A549 (cell line): Measurements from ENCODE around the gene VPS51. TPM values are rescaled to one million over a fixed set of nuclear protein-coding genes. Genes with fewer than 3 reads are reported as not detected.
"Not testable (repeated sequence)": the region's sequence is repeated elsewhere in the genome, so short reads cannot be mapped to it uniquely, and the experiment has no call there.

Source experiments
- ATAC-seq, 2 experiments: fragments of 200-7000 bp in 1 of 2; fragments of >200 bp in 1 of 2; cut with Nextera tagmentation in 1 of 2; cut with Tn5 transposase in 1 of 2; 3 replicates each; pipeline versions ENCODE4 v1.8.0 to v1.9.1; 2018 to 2020; ENCODE audit warnings: mild to moderate bottlenecking in 1 of 2, moderate library complexity in 1 of 2
- CTCF ChIA-PET: fragments of 300-600 bp; sonication (Branson Sonifier 250); formaldehyde crosslinking; extraction: SDS; loops from one replicate; lab custom pipeline; 2021; ENCODE audit warnings: antibody characterized with exemption, inconsistent platforms; lab: Yijun Ruan, JAX
- POLR2A ChIA-PET: fragments of 350-600 bp; formaldehyde crosslinking; extraction: SDS; loops from one replicate; lab custom pipeline; 2021; ENCODE audit warnings: antibody characterized with exemption, inconsistent platforms; lab: Yijun Ruan, JAX
- DNase-seq, 2 experiments: peaks; one replicate each; pipeline versions ENCODE4 v3.0.0 to v3.0.0-alpha.2; 2011 to 2016; ENCODE audit warnings: low read depth in 1 of 2, low spot score in 1 of 2
- FAIRE-seq: peaks from 2 replicates; lab custom pipeline; 2011; peaks lifted over from hg19 to GRCh38; lab: Jason Lieb, UNC
- H3K27ac ChIP-seq, 2 experiments: fragments of >200 bp; sonication (Bioruptor Twin); formaldehyde crosslinking; 3 replicates each; pipeline ENCODE4 v1.5.1; 2016 to 2017
- H3K4me1 ChIP-seq: fragments of >200 bp; sonication (Bioruptor Twin); formaldehyde crosslinking; 3 replicates; pipeline ENCODE4 v1.6.1; 2016
- H3K4me2 ChIP-seq: fragments of >200 bp; sonication (Bioruptor Twin); formaldehyde crosslinking; 3 replicates; pipeline ENCODE4 v1.6.1; 2016
- H3K4me3 ChIP-seq: fragments of >200 bp; sonication (Bioruptor Twin); formaldehyde crosslinking; 3 replicates; pipeline ENCODE4 v1.5.1; 2016
- H3K9me3 ChIP-seq: fragments of >200 bp; sonication (Bioruptor Twin); formaldehyde crosslinking; 3 replicates; pipeline ENCODE4 v1.6.1; 2016
- ATOH8 ChIP-seq: fragments of 250-450 bp; sonication (Bioruptor Pico); IDR thresholded peaks from 2 replicates; pipeline ENCODE4 v1.5.0; 2020; ENCODE audit warnings: low read depth, mild to moderate bottlenecking, moderate library complexity
- BHLHE40 ChIP-seq: IDR thresholded peaks from 2 replicates; pipeline ENCODE4 v1.6.1; 2012; ENCODE audit warnings: low read depth, low read length, inconsistent platforms
- CBX2 ChIP-seq: fragments of 200-600 bp; sonication (generic); IDR thresholded peaks from 2 replicates; pipeline ENCODE4 v1.6.1; 2016; ENCODE audit warnings: low read depth, mild to moderate bottlenecking, borderline replicate concordance
- CBX8 ChIP-seq: fragments of 200-600 bp; sonication (generic); IDR thresholded peaks from 2 replicates; pipeline ENCODE4 v1.6.1; 2016
- E2F6 ChIP-seq: IDR thresholded peaks from 2 replicates; pipeline ENCODE4 v1.6.1; 2012; ENCODE audit warnings: low read depth, borderline replicate concordance
- ESRRA ChIP-seq: fragments of 150-350 bp; IDR thresholded peaks from 2 replicates; pipeline ENCODE4 v1.6.1; 2014; ENCODE audit warnings: mild to moderate bottlenecking, low read length, borderline replicate concordance
- GATA3 ChIP-seq: IDR thresholded peaks from 2 replicates; pipeline ENCODE4 v1.6.1; 2012; ENCODE audit warnings: borderline replicate concordance
- HEYL ChIP-seq: fragments of 250-450 bp; sonication (Bioruptor Pico); IDR thresholded peaks from 2 replicates; pipeline ENCODE4 v1.8.0; 2021; ENCODE audit warnings: mild to moderate bottlenecking, moderate library complexity
- JUNB ChIP-seq: fragments of >200 bp; sonication (Bioruptor Twin); formaldehyde crosslinking; IDR thresholded peaks from 2 replicates; pipeline ENCODE4 v1.6.1; 2016
- MAZ ChIP-seq: fragments of 150-350 bp; IDR thresholded peaks from 2 replicates; pipeline ENCODE4 v1.6.1; 2014; ENCODE audit warnings: antibody characterized with exemption, low read depth, low read length, borderline replicate concordance
- NFE2L2 ChIP-seq: fragments of 150-350 bp; conservative IDR thresholded peaks from 2 replicates; pipeline ENCODE4 v1.6.1; 2014; ENCODE audit warnings: low read length
- NR3C1 ChIP-seq: fragments of >200 bp; sonication (Bioruptor Twin); formaldehyde crosslinking; IDR thresholded peaks from 3 replicates; pipeline ENCODE4 v1.6.1; 2017
- RAD21 ChIP-seq, 2 experiments: fragments of >200 bp in 1 of 2; sonication (Bioruptor Twin) in 1 of 2; formaldehyde crosslinking in 1 of 2; IDR thresholded peaks in 1 of 2; conservative IDR thresholded peaks in 1 of 2; 2 replicates in 1 of 2; 3 replicates in 1 of 2; pipeline ENCODE4 v1.6.1; 2012 to 2018; ENCODE audit warnings: inconsistent platforms in 1 of 2
- RCOR1 ChIP-seq: fragments of 150-350 bp; IDR thresholded peaks from 2 replicates; pipeline ENCODE4 v1.6.1; 2014; ENCODE audit warnings: antibody characterized with exemption, low read length, low read depth
- REST ChIP-seq: fragments of 200-600 bp; sonication (generic); IDR thresholded peaks from 2 replicates; pipeline ENCODE4 v1.6.1; 2016; ENCODE audit warnings: antibody characterized with exemption, mild to moderate bottlenecking, moderate library complexity
- ZC3H11A ChIP-seq: fragments of 450-650 bp; IDR thresholded peaks from 2 replicates; pipeline ENCODE4 v1.6.1; 2014; ENCODE audit warnings: antibody characterized with exemption, mild to moderate bottlenecking
- ZFP36 ChIP-seq: fragments of 450-650 bp; IDR thresholded peaks from 2 replicates; pipeline ENCODE4 v1.6.1; 2014; ENCODE audit warnings: borderline replicate concordance; ENCODE audit not compliant: partially characterized antibody
- WGBS: methylation state at CpG from one replicate; pipeline ENCODE4 v1.1.6; 2017; ENCODE audit errors: missing lambda C conversion rate; 5-methylcytosine and 5-hydroxymethylcytosine counted together
- polyA plus RNA-seq, 4 experiments: library from polyadenylated mRNA; depleted of rRNA in 3 of 4; stranded (reverse); fragments of >200 nt; fragmentation: RNase III in 1 of 4; extraction: RNeasy Plus Mini Kit Qiagen cat#74134 plus additional on column Dnase treatment in 1 of 4; gene quantifications; 2 replicates in 3 of 4; 3 replicates in 1 of 4; pipeline ENCODE4 v1.2.3, GENCODE V29; 2011 to 2017

The VPS51 gene
- polyA plus RNA-seq, 2 of the 4 experiments (the other 2 are of a cell fraction) = 37.2 to 51.0 TPM

GRCh38 chr11:65147352-65148075, 51.5 kb downstream of the VPS51 start:
- 49% methylated on average over 2 of the region's 2 CpGs for WGBS
- DNase-seq = no peak
- no peak overlapping the region for H3K4me2 ChIP-seq
- TF ChIP-seq CBX8 (no peak), BHLHE40 (no peak), NR3C1 (no peak), ZC3H11A (peak; percentile 90), E2F6 (no peak)
- TF ChIP-seq, all 56 proteins: peak for 1
- ATAC-seq = no peak
- Histone ChIP-seq H3K4me3 (no peak overlapping the region), H3K9me3 (peaks cover 8% of the 10 kb centered on the region), H3K4me1 (peaks cover 19% of the 10 kb centered on the region), H3K27ac (no peak overlapping the region)
- no peak for FAIRE-seq
- POLR2A ChIA-PET = interaction anchor here (2.4 kb wide), 1 partner anchor 12 kb away, joined by 7 read pairs; no protein-coding TSS in a partner anchor
- CTCF ChIA-PET = interaction anchor here (0.6 to 3.2 kb wide), 8 partner anchors 11 to 205 kb away, joined by 3 to 19 read pairs (median 3); partner anchors contain the start of genes CAPN1 and ZNHIT2

- Histone ChIP-seq H3K4me1 (peaks cover 19% of the 10 kb centered on the region), H3K4me2 (no peak overlapping the region), H3K27ac (no peak overlapping the region), H3K9me3 (peaks cover 8% of the 10 kb centered on the region), H3K4me3 (no peak overlapping the region)
- ChIA-PET POLR2A (interaction anchor here (2.4 kb wide), 1 partner anchor 14 kb away, joined by 7 read pairs; no protein-coding TSS in a partner anchor), CTCF (interaction anchor here (0.6 to 3.2 kb wide), 4 partner anchors 12 to 126 kb away, joined by 3 to 19 read pairs (median 4); no protein-coding TSS in a partner anchor)
- DNase-seq (no peak), FAIRE-seq (no peak), ATAC-seq (no peak)
- WGBS = 88% methylated on average over 5 of the region's 5 CpGs
- TF ChIP-seq HEYL (CRISPR knock-in tag) = no peak
- TF ChIP-seq ATOH8 (CRISPR knock-in tag) = no peak
- TF ChIP-seq REST = no peak
- TF ChIP-seq ESRRA = no peak
- TF ChIP-seq RAD21 (conservative IDR thresholded peaks at IDR 0.05 in 1 of 2, IDR thresholded peaks at IDR 0.05 in 1 of 2) = no peak
- TF ChIP-seq ZFP36 = no peak
- TF ChIP-seq GATA3 = no peak
- no peak for TF ChIP-seq CBX2
- no peak for TF ChIP-seq JUNB
- TF ChIP-seq NFE2L2 = no peak
- no peak for TF ChIP-seq MAZ
- no peak for TF ChIP-seq RCOR1
Observed at GRCh38 chr11:65148657-65149056, 52.6 kb downstream of the VPS51 start.

GRCh38 chr11:65150131-65150508, 54.1 kb downstream of the VPS51 start:
- peak overlapping the region; percentile 76 to 82 for H3K27ac ChIP-seq
- FAIRE-seq, ATAC-seq, H3K9me3 ChIP-seq, H3K4me3 ChIP-seq, POLR2A ChIA-PET, DNase-seq: not testable (repeated sequence)
- WGBS = 78% methylated on average over 10 of the region's 10 CpGs
- H3K4me1 ChIP-seq = peaks cover 19% of the 10 kb centered on the region
- CTCF ChIA-PET = interaction anchor here (0.7 to 1.3 kb wide), 2 partner anchors 35 to 48 kb away, joined by 3 to 4 read pairs; no protein-coding TSS in a partner anchor
- H3K4me2 ChIP-seq = peak overlapping the region; percentile 67
